ENCODE results near the gene CBLN3. TPM values are rescaled to one million over a fixed set of nuclear protein-coding genes. Genes with fewer than 3 reads are reported as not detected.

The CBLN3 gene
- total and polyA plus RNA-seq, 2 of the 4 experiments (the other 2 are of a cell fraction): 0.72 to 4.5 TPM

GRCh38 chr14:24443053-24443665 lies 13.7 kb upstream of the CBLN3 start:
- H4K8ac ChIP-seq (ENCODE audit: low read depth in 2 of 2, low read length in 2 of 2): peak overlapping the region; percentile 78 to 94
- H2AK5ac ChIP-seq (ENCODE audit: low read depth, low read length): no peak overlapping the region
- H3K18ac ChIP-seq (ENCODE audit: low read depth, low read length): no peak overlapping the region
- H3K56ac ChIP-seq (ENCODE audit: extremely low read depth, insufficient read depth, low read length): peak overlapping the region; percentile 85
- ATAC-seq (ENCODE audit: low read depth): no peak
- no peak for DNase-seq
- peaks cover 2% of the 10 kb centered on the region for H3K4me1 ChIP-seq (ENCODE audit: control insufficient read depth, insufficient read depth, low read length)
- H2BK120ac ChIP-seq (ENCODE audit: low read depth, low read length): no peak overlapping the region
- intact Hi-C loops (cut with micrococcal nuclease) (no loop called here), dilution Hi-C loops (cut with HindIII; ENCODE audit: low sequenced_read_pairs, unreplicated experiment) (no loop called here), in situ Hi-C loops (cut with MboI; ENCODE audit: low sequenced_read_pairs) (loop anchor here (25.0 kb wide), 1 partner anchor 1131 kb away; the partner anchor contains the start of genes BCL2L2, PABPN1 and PPP1R3E)
- peak overlapping the region; percentile 77 for H3K9ac ChIP-seq (ENCODE audit: low read depth, low read length)
- ChIA-PET POLR2A (ENCODE audit: unreplicated experiment) (no interaction called here), CTCF (interaction anchor here (0.5 to 0.8 kb wide), 3 partner anchors 11 to 298 kb away, joined by 3 read pairs; no protein-coding TSS in a partner anchor)
- H2AK9ac ChIP-seq (replicated peaks; ENCODE audit: low read depth, low read length, poor library complexity): peak overlapping the region; percentile 97
- peak overlapping the region; percentile 89 for H3K14ac ChIP-seq (replicated peaks; ENCODE audit: low read depth, low read length)
- BruUV-seq (replicated peaks): TSS peak; percentile 72
- H3K23ac ChIP-seq (ENCODE audit: low read depth, low read length): peak overlapping the region; percentile 70; the same call in 1 of the 2 replicates
- TF ChIP-seq BHLHE40 (IDR thresholded peaks at IDR 0.05; ENCODE audit: low read depth, low read length): no peak
- TF ChIP-seq MAZ (IDR thresholded peaks at IDR 0.05; ENCODE audit: borderline replicate concordance, low read depth, low read length): no peak
- TF ChIP-seq MXI1 (IDR thresholded peaks at IDR 0.05; ENCODE audit: borderline replicate concordance, low read depth, low read length): no peak
- TF ChIP-seq RFX5 (IDR thresholded peaks at IDR 0.05; ENCODE audit: low read depth, low read length): no peak
- TF ChIP-seq POLR2A (IDR thresholded peaks at IDR 0.05; ENCODE audit: low read depth, low read length): no peak
- TF ChIP-seq NFE2L2 (IDR thresholded peaks at IDR 0.05; ENCODE audit: low read depth, low read length): no peak
- TF ChIP-seq RAD21 (IDR thresholded peaks at IDR 0.05; ENCODE audit: low read length): no peak
- TF ChIP-seq CHD1 (IDR thresholded peaks at IDR 0.05; ENCODE audit: low read depth, low read length): no peak
- no peak for TF ChIP-seq SMC3 (IDR thresholded peaks at IDR 0.05; ENCODE audit: low read depth, low read length)
- no peaks in the 10 kb centered on the region for H3K9me3 ChIP-seq (ENCODE audit: control insufficient read depth, insufficient read depth, low read length)
- H2BK5ac ChIP-seq (ENCODE audit: low read depth, low read length, poor library complexity, severe bottlenecking): peak overlapping the region; percentile 79
- peaks cover 13 to 36% of the 10 kb centered on the region in 2 experiments; a peak in 3 of 4 replicates for H3K79me1 ChIP-seq (ENCODE audit: low read depth in 1 of 2, low read length in 2 of 2)
- peaks cover 24% of the 10 kb centered on the region for H3K36me3 ChIP-seq (ENCODE audit: control insufficient read depth, insufficient read depth, low read length)
- no peaks in the 10 kb centered on the region for H3K9me1 ChIP-seq (ENCODE audit: insufficient read depth, low read length)
- H2BK15ac ChIP-seq (ENCODE audit: low read depth, low read length): no peak overlapping the region
- H2BK20ac ChIP-seq (ENCODE audit: low read depth, low read length): no peak overlapping the region
- H3K27ac ChIP-seq (ENCODE audit: insufficient read depth, low read length): peak overlapping the region; percentile 47
- peak overlapping the region; percentile 96; the same call in 1 of the 2 replicates for H3K4me2 ChIP-seq (ENCODE audit: low read depth, low read length)
- H3K4ac ChIP-seq (ENCODE audit: low read depth, low read length): peak overlapping the region; percentile 72
- peaks cover 6% of the 10 kb centered on the region; the same call in 1 of the 2 replicates for H4K20me1 ChIP-seq (ENCODE audit: insufficient read depth, low read length)
- H4K5ac ChIP-seq (ENCODE audit: low read depth, low read length): peak overlapping the region; percentile 81
- no peaks in the 10 kb centered on the region for H3K27me3 ChIP-seq (ENCODE audit: control insufficient read depth, insufficient read depth, low read length)
- peak overlapping the region; percentile 85 for H2AFZ ChIP-seq (replicated peaks; ENCODE audit: low read length, poor library complexity)
- H3K4me3 ChIP-seq (ENCODE audit: insufficient read depth, low read depth, low read length): peak overlapping the region; percentile 52
- WGBS, 2 experiments (ENCODE audit: extremely low coverage in 2 of 2, insufficient read length in 1 of 2): 0% methylated on average over 1 of the region's 7 CpGs; no CpG with 5 or more reads in 1 of the 2 experiments
- peak overlapping the region; percentile 57; the same call in 1 of the 2 replicates for H4K91ac ChIP-seq (ENCODE audit: insufficient read depth, low read depth, low read length)

Measured in IMR-90 (cell line).